Measurements from ENCODE around the gene GKAP1.
"Not testable (repeated sequence)": the region's sequence is repeated elsewhere in the genome, so short reads cannot be mapped to it uniquely, and the experiment has no call there.

Gene GKAP1

GRCh38 chr9:83817356-83818278, at the start of gene GKAP1:
TSS of gene GKAP1 (minus strand) at chr9:83817769. CDS start at chr9:83806517, 11,252 bp downstream.
- not testable (repeated sequence) for H3K27ac ChIP-seq

- not testable (repeated sequence) for H3K27ac ChIP-seq
Measured at GRCh38 chr9:83849895-83850294, 32.3 kb upstream of the GKAP1 start.

GRCh38 chr9:83837070-83837643, 19.6 kb upstream of the GKAP1 start:
- TF ChIP-seq CTCF (IDR thresholded peaks at IDR 0.05) = peak; percentile 30; the same call in 1 of the 2 replicates
- H3K27ac ChIP-seq = not testable (repeated sequence)

- H3K27ac ChIP-seq = not testable (repeated sequence)
Measured at GRCh38 chr9:83830426-83831071, 13.0 kb upstream of the GKAP1 start.

GRCh38 chr9:83824986-83825623, 7.5 kb upstream of the GKAP1 start:
- not testable (repeated sequence) for H3K27ac ChIP-seq

GRCh38 chr9:83817011-83817355, 586 bp downstream of the GKAP1 start:
- not testable (repeated sequence) for H3K27ac ChIP-seq

GRCh38 chr9:83815120-83815519, 2.4 kb downstream of the GKAP1 start:
- H3K27ac ChIP-seq = not testable (repeated sequence)

GRCh38 chr9:83809213-83809612, 8.4 kb downstream of the GKAP1 start:
- not testable (repeated sequence) for H3K27ac ChIP-seq

- H3K27ac ChIP-seq = not testable (repeated sequence)
Measured at GRCh38 chr9:83804454-83804853, 13.1 kb downstream of the GKAP1 start.

GRCh38 chr9:83803941-83804340, 13.6 kb downstream of the GKAP1 start:
- H3K27ac ChIP-seq = not testable (repeated sequence)

- H3K27ac ChIP-seq = no peak overlapping the region
- no peak for TF ChIP-seq CTCF (IDR thresholded peaks at IDR 0.05)
- no peak for TF ChIP-seq ZFX (IDR thresholded peaks at IDR 0.05; ENCODE audit: borderline replicate concordance)
Measured at GRCh38 chr9:83800236-83801033, 17.1 kb downstream of the GKAP1 start.

- H3K27ac ChIP-seq = no peak overlapping the region
- TF ChIP-seq CTCF (IDR thresholded peaks at IDR 0.05) (no peak), ZFX (IDR thresholded peaks at IDR 0.05; ENCODE audit: borderline replicate concordance) (no peak)
Measured at GRCh38 chr9:83794051-83794450, 23.5 kb downstream of the GKAP1 start.
